T-cell (primary cell): ENCODE results near the gene GHR. TPM values are rescaled to one million over a fixed set of nuclear protein-coding genes. Genes with fewer than 3 reads are reported as not detected.

Experiments
- ATAC-seq, 4 experiments: fragments of 200-7000 bp in 3 of 4; fragments of 150-1000 bp in 1 of 4; cut with Tn5 transposase; replicated peaks in 1 of 4; 1 replicate in 3 of 4; 2 replicates in 1 of 4; pipeline ENCODE4 v1.10.0; 2021; ENCODE audit warnings: moderate library complexity in 3 of 4, mild to moderate bottlenecking in 2 of 4, moderate number of reproducible peaks in 1 of 4
- CTCF ChIA-PET, 2 donors: fragments of 300-600 bp; sonication (Branson Sonifier 250); formaldehyde crosslinking; loops; one replicate each; lab custom pipeline; 2022; ENCODE audit warnings: antibody characterized with exemption in 2 of 2; lab: Charles Lee
- POLR2A ChIA-PET, 2 donors: fragments of 300-600 bp; sonication (Branson Sonifier 250); formaldehyde crosslinking; loops; one replicate each; lab custom pipeline; 2022; ENCODE audit warnings: antibody characterized with exemption in 2 of 2; lab: Charles Lee
- DNase-seq, 35 experiments: peaks; one replicate each; pipeline versions ENCODE4 v3.0.0 to v3.0.0-alpha.2; 2013 to 2023
- H3K27ac ChIP-seq: one replicate; pipeline ENCODE4 v1.5.1; 2013; ENCODE audit warnings: low read length
- H3K27me3 ChIP-seq, 2 experiments: replicated peaks in 1 of 2; 1 replicate in 1 of 2; 2 replicates in 1 of 2; pipeline versions ENCODE4 v1.6.1 to v1.7.0; 2013; ENCODE audit warnings: low read length in 1 of 2, mixed read lengths in 1 of 2; ENCODE audit not compliant: control insufficient read depth in 2 of 2, insufficient read depth in 2 of 2; ENCODE audit errors: extremely low read depth in 1 of 2
- H3K36me3 ChIP-seq, 2 donors: 1 replicate in 1 of 2; 2 replicates in 1 of 2; pipeline versions ENCODE4 v1.6.1 to v1.7.0; 2013; ENCODE audit warnings: low read length in 1 of 2; ENCODE audit not compliant: control insufficient read depth in 2 of 2, insufficient read depth in 1 of 2; ENCODE audit errors: extremely low read depth in 1 of 2
- H3K4me1 ChIP-seq, 2 experiments: 1 replicate in 1 of 2; 2 replicates in 1 of 2; pipeline versions ENCODE4 v1.6.1 to v1.7.0; 2013; ENCODE audit warnings: low read length in 2 of 2, mixed read lengths in 1 of 2; ENCODE audit not compliant: insufficient read depth in 2 of 2, control insufficient read depth in 1 of 2; ENCODE audit errors: extremely low read depth in 1 of 2
- H3K4me3 ChIP-seq, 2 donors: 1 replicate in 1 of 2; 2 replicates in 1 of 2; pipeline versions ENCODE4 v1.5.1 to v1.7.0; 2013; ENCODE audit warnings: mild to moderate bottlenecking in 2 of 2, low read length in 1 of 2, moderate library complexity in 1 of 2; ENCODE audit not compliant: control insufficient read depth in 1 of 2; ENCODE audit errors: extremely low read depth in 1 of 2
- H3K9me3 ChIP-seq: 2 replicates; pipeline ENCODE4 v1.7.0; 2013
- H3K27ac Mint-ChIP-seq, 2 donors: one replicate each; pipeline ENCODE4 v1.8.0; 2020 to 2021; ENCODE audit warnings: mild to moderate bottlenecking in 2 of 2, mixed read lengths in 2 of 2
- H3K27me3 Mint-ChIP-seq, 2 donors: one replicate each; pipeline ENCODE4 v1.8.0; 2021 to 2022; ENCODE audit warnings: mixed read lengths in 2 of 2
- H3K36me3 Mint-ChIP-seq: one replicate; pipeline ENCODE4 v1.8.0; 2021; ENCODE audit warnings: mixed read lengths
- H3K4me1 Mint-ChIP-seq, 3 donors: one replicate each; pipeline ENCODE4 v1.8.0; 2020 to 2022; ENCODE audit warnings: mixed read lengths in 3 of 3, mild to moderate bottlenecking in 1 of 3
- H3K4me3 Mint-ChIP-seq, 3 donors: one replicate each; pipeline ENCODE4 v1.8.0; 2020 to 2022; ENCODE audit warnings: mild to moderate bottlenecking in 3 of 3, mixed read lengths in 3 of 3, moderate library complexity in 3 of 3
- H3K9me3 Mint-ChIP-seq, 3 donors: one replicate each; pipeline ENCODE4 v1.8.0; 2020 to 2022; ENCODE audit warnings: mixed read lengths in 3 of 3
- WGBS: methylation state at CpG from one replicate; pipeline ENCODE4 v1.1.5; 2013; ENCODE audit warnings: missing lambda C conversion rate; ENCODE audit not compliant: insufficient coverage; 5-methylcytosine and 5-hydroxymethylcytosine counted together
- total RNA-seq, 35 experiments: library from RNA in 6 of 35; stranded (reverse) in 6 of 35; fragments of 120-200 nt in 1 of 35; gene quantifications; one replicate each; pipeline versions ENCODE4 v1.2.1 to v1.2.4 and lab custom pipeline; 2013 to 2026

The GHR gene
- total RNA-seq, 5 donors from 2014 or later (not counting 1 experiment from before 2014, with no cell fraction given) = 0.06 TPM; not detected in 4

- Histone ChIP-seq H3K9me3 (no peaks in the 10 kb centered on the region), H3K4me3 (no peak overlapping the region), H3K27me3 (no peaks in the 10 kb centered on the region), H3K36me3 (no peaks in the 10 kb centered on the region), H3K4me1 (no peaks in the 10 kb centered on the region), H3K27ac (no peak overlapping the region)
- POLR2A ChIA-PET = interaction anchor here in 1 of 2 donors (0.7 kb wide), 1 partner anchor 221 kb away, joined by 5 read pairs; no protein-coding TSS in a partner anchor
- no peaks in the 10 kb centered on the region for H3K36me3 Mint-ChIP-seq
- 75% methylated on average over 1 of the region's 6 CpGs for WGBS
- no peak overlapping the region for H3K4me3 Mint-ChIP-seq
- CTCF ChIA-PET = no interaction called here
- no peaks in the 10 kb centered on the region for H3K9me3 Mint-ChIP-seq
- no peak overlapping the region for H3K27ac Mint-ChIP-seq
- no peak for ATAC-seq
- peaks cover 0 to 9% of the 10 kb centered on the region in 2 donors for H3K27me3 Mint-ChIP-seq
- DNase-seq = no peak
- no peaks in the 10 kb centered on the region for H3K4me1 Mint-ChIP-seq
Observed at GRCh38 chr5:42564689-42565356, 141.6 kb downstream of the GHR start.

GRCh38 chr5:42566652-42567295 lies 143.5 kb downstream of the GHR start:
- no peak overlapping the region for H3K4me3 ChIP-seq
- H3K27ac ChIP-seq = no peak overlapping the region
- Mint-ChIP-seq H3K27ac (no peak overlapping the region), H3K9me3 (no peaks in the 10 kb centered on the region), H3K27me3 (peaks cover 0 to 7% of the 10 kb centered on the region in 2 donors), H3K4me3 (no peak overlapping the region), H3K4me1 (no peaks in the 10 kb centered on the region), H3K36me3 (no peaks in the 10 kb centered on the region)
- no peaks in the 10 kb centered on the region for H3K4me1 ChIP-seq
- CTCF ChIA-PET = interaction anchor here in 1 of 2 donors (1.4 kb wide), 1 partner anchor 13 kb away, joined by 3 read pairs; no protein-coding TSS in a partner anchor
- H3K27me3 ChIP-seq = peaks cover 0 to 3% of the 10 kb centered on the region in 2 experiments
- H3K9me3 ChIP-seq = no peaks in the 10 kb centered on the region
- POLR2A ChIA-PET = no interaction called here
- DNase-seq (no peak), ATAC-seq (no peak)
- no peaks in the 10 kb centered on the region for H3K36me3 ChIP-seq
- no CpG with 5 or more reads among the region's 5 CpGs for WGBS

GRCh38 chr5:42569325-42569724 lies 146.1 kb downstream of the GHR start:
- no peak for DNase-seq
- H3K9me3 ChIP-seq = no peaks in the 10 kb centered on the region
- Mint-ChIP-seq H3K4me3 (no peak overlapping the region), H3K9me3 (no peaks in the 10 kb centered on the region), H3K4me1 (no peaks in the 10 kb centered on the region), H3K27ac (no peak overlapping the region), H3K27me3 (peaks cover 10 to 15% of the 10 kb centered on the region in 2 donors), H3K36me3 (no peaks in the 10 kb centered on the region)
- no peak for ATAC-seq
- no peak overlapping the region for H3K4me3 ChIP-seq
- no CpG with 5 or more reads among the region's 2 CpGs for WGBS
- POLR2A ChIA-PET = no interaction called here
- H3K4me1 ChIP-seq = no peaks in the 10 kb centered on the region
- H3K27ac ChIP-seq = no peak overlapping the region
- no peaks in the 10 kb centered on the region for H3K36me3 ChIP-seq
- CTCF ChIA-PET = interaction anchor here in 1 of 2 donors (1.7 kb wide), 1 partner anchor 15 kb away, joined by 6 read pairs; no protein-coding TSS in a partner anchor
- peaks cover 0 to 3% of the 10 kb centered on the region in 2 experiments for H3K27me3 ChIP-seq

GRCh38 chr5:42569953-42570548 lies 146.8 kb downstream of the GHR start:
- DNase-seq = no peak
- no peaks in the 10 kb centered on the region for H3K36me3 Mint-ChIP-seq
- no peaks in the 10 kb centered on the region for H3K9me3 Mint-ChIP-seq
- H3K4me3 Mint-ChIP-seq = no peak overlapping the region
- peaks cover 0 to 3% of the 10 kb centered on the region in 2 experiments for H3K27me3 ChIP-seq
- H3K27me3 Mint-ChIP-seq = peaks cover 12 to 16% of the 10 kb centered on the region in 2 donors
- H3K4me1 Mint-ChIP-seq = no peaks in the 10 kb centered on the region
- CTCF ChIA-PET = interaction anchor here in 1 of 2 donors (1.7 kb wide), 1 partner anchor 14 kb away, joined by 6 read pairs; no protein-coding TSS in a partner anchor
- H3K27ac ChIP-seq = no peak overlapping the region
- ATAC-seq = no peak
- no peaks in the 10 kb centered on the region for H3K36me3 ChIP-seq
- no peaks in the 10 kb centered on the region for H3K9me3 ChIP-seq
- no peak overlapping the region for H3K27ac Mint-ChIP-seq
- H3K4me3 ChIP-seq = no peak overlapping the region
- WGBS = no CpG with 5 or more reads among the region's 1 CpG
- POLR2A ChIA-PET = no interaction called here
- no peaks in the 10 kb centered on the region for H3K4me1 ChIP-seq

GRCh38 chr5:42570966-42571960 lies 148.0 kb downstream of the GHR start:
- ATAC-seq (no peak), DNase-seq (no peak)
- WGBS = 83% methylated on average over 3 of the region's 8 CpGs
- Mint-ChIP-seq H3K4me1 (no peaks in the 10 kb centered on the region), H3K4me3 (no peak overlapping the region), H3K36me3 (no peaks in the 10 kb centered on the region), H3K9me3 (no peaks in the 10 kb centered on the region), H3K27ac (no peak overlapping the region), H3K27me3 (peaks cover 15 to 18% of the 10 kb centered on the region in 2 donors)
- no peaks in the 10 kb centered on the region for H3K4me1 ChIP-seq
- peaks cover 0 to 3% of the 10 kb centered on the region in 2 experiments for H3K27me3 ChIP-seq
- H3K4me3 ChIP-seq = no peak overlapping the region
- no peak overlapping the region for H3K27ac ChIP-seq
- CTCF ChIA-PET = interaction anchor here in 1 of 2 donors (1.7 kb wide), 1 partner anchor 13 kb away, joined by 6 read pairs; no protein-coding TSS in a partner anchor
- no peaks in the 10 kb centered on the region for H3K9me3 ChIP-seq
- POLR2A ChIA-PET = no interaction called here
- H3K36me3 ChIP-seq = no peaks in the 10 kb centered on the region
